Raji (cell line): ENCODE results near the gene GMDS.

Source experiments
- POLR2A ChIP-seq: IDR thresholded peaks from 2 replicates; pipeline ENCODE4 v1.6.1; 2011; ENCODE audit warnings: low read depth, low read length, control low read depth; ENCODE audit not compliant: insufficient read depth

Gene GMDS

DNA sequence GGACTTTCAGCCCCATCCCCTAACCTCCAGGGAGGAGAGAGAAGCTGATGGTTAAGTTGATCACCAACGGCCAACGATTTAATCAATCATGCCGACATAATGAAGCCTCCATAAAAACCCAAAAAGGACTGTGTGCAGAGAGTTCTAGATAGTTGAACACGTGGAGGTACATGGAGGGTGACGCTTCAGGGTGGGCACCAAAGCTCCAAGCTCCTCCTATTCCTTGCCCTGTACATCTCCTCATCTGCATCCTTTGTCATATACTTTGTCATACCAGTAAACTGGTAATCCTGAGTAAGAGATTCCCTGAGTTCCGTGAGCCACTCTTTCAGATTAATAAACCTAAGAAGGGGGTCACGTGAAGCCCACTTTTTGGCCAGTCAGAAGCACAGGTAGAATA lies 3.7 kb upstream of the GMDS start:
- TF ChIP-seq POLR2A = no peak

DNA sequence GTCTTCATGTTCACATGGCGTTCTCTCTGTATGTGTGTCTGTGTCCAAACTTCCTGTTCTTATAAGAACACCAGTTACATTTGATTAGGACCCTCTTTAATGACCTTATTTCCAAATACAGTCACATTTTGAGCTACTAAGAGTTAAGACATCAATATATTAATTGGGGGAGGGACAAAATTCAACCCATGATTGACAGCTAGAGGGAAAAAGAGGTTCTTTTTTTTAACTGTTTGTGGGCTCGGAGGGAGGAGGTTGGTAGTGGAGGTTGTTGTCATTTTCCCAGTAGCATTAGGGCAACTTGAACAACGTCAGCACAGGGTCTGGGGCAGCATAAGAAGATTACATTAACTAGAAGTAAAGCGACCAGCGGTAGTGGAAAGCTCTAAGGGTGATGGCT lies 2.3 kb upstream of the GMDS start:
- TF ChIP-seq POLR2A = no peak

DNA sequence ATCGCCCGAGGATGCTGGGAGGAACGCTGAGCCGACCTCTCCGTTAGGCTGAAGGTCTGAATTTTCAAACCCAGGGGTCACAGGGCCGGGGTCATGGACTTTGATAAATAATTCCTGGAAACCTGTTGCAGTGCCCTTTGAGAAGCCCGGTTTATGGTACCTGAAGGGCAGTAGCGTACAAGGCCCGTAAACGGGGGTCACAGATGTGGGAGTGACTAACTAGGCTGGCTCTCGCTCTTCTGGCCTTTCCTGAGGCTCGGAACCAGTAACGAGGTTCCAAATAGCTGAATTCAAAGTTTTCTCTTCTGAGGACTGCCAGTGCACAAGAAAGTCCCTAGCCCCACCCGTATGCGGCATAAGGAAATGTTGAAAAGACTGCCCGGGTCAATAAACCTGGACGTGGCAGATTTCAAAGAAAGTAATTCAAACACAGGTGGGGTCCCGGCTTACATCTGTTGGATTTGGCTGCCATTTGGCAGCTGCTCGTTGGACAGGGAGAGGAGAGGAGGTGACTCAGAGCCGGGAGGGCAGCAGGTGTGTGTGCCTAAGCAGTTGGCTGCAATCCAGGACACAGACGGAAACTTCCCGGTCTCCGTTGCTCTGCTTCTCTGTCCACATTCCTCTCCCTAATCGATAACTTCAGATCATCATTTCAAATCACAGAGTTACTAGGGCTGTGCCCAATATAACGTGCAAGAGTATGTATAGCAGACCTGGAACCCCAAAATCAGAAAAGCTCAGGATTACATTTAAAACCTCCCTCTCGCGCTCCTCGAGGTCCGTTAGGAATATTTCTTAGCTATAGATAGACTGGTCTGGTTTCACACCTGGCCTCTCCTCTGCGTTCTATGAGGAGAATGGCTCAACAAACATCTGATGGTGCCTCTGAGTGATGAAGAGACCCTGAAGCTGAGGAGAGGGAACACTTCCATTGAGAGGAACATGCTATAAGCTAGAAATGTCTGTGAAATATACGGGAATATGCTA lies 765 bp upstream of the GMDS start:
- no peak for TF ChIP-seq POLR2A

DNA sequence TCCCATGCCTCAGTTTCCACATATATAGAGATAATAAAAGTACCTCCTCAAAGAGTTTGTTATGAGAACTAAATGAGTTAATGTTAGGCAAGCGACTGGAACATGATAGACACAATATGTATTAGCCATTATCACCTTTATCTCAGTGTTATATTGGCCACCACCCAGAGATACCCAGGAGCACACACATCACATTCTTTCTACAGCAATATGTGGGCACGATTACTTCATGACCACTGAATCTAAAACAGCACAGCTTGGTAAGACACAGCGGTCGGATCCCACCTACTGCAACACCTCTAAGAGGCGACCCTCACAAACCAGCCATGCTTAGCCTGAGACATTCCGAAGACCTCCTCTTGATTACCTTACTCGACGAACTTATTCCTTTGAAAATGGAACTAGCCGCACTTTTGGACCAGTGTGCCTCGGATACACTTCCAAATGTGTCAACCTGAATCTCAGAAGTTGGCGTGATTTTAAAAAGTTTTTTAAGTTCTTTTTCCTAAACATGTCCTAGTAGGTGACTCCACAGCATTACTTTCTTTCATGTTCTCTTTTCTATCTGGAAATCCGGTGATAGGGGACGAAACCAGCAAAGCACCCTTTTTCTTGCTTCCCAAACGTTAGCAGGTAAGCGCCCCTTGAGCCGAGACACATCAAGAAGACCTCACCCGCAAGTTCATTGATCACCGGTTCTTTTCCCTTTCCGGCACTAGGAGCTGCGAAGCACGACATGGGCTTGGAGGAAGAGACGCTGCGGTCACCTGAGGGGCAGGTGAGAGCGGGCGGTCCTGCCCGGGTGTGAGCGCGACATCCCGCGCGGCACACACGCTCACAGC lies 923 bp downstream of the GMDS start:
- no peak for TF ChIP-seq POLR2A

DNA sequence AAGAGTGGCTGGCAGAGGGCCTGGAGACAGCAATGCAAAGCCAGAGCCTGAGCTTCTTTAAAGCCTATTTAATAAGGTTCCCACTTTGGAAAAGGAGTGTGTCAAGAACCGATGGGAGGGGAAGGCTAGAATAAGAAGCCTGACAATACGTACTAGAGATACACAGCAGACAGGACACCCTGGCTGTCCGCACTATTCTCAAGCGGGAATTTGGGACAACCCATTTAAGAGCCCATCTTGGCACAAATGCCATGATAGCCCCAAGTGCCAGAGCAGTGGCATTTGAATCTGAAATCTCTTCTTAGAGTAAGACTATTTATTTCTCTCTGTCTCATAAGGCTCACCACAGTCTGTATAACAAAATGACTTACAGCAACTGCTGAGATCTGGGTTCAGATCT lies 3.1 kb downstream of the GMDS start:
- no peak for TF ChIP-seq POLR2A

DNA sequence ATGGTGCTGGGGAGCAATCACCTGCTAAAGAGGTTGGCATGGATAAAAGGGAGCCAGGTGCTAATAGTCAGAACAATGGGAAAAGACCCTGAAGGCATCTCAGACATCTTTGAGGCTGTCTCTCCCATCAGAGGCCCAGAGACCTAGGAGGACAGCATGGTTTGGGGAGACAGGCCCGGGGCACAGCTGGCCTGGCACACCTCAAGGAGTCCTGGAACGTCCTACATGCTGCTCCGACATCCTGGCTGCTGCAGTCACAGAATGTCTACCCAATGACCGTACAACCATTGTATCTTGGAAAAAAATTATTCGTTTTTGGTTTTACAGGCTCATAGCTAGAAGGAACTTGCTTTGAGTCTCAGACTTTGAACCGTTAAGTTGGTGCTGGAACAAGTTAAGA lies 4.4 kb downstream of the GMDS start:
- no peak for TF ChIP-seq POLR2A

DNA sequence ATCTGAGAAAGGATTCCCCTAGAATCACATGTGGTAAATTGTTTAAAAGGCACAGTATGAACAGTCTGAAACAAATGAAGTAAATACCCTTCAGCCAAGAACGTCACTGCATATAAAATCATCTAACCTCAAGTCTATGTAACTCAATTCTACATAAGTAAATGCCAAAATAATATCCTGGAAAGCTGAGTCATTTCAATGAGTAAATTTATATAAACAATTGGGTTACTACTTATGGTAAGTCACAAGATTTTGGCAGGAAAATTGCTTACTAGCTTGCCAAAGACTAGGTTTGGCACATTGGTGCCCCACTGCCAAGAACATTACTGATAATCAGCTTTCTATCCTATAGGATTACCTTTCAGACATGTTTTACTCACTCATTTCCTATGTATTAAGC lies 8.4 kb downstream of the GMDS start:
- TF ChIP-seq POLR2A = no peak

DNA sequence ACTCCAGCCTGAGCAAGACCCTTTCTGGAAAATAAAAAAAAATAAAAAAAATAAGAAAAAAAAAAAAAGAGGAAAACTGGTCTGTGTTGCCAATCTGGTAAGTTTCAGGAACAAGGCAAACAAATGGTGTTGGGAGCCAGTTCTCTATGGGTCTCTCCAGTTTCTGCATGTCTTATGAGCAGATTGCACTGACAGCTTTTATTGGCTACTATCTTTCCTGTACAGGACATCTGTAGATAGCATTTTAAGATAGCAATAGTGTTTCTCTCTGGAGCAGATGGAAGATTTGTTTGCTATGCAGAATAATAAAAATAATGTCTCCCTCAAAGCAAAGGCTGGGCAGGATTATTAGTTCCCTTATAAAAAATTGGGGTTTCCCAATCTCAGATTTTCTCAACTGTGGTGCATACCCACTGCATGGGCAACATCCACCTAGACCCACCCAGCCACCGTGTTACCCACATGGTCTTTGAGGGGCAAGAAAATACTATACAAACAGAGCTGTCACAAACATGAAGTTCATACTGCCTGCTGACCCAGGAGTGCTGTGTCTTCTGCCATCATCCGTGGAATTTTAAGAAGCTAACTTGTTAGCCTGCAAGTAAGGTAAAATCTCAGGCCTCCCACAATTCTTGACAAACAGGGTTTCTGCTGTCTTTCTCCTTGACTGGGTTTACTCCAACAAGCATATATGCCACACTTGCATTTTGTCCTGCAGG lies 9.5 kb downstream of the GMDS start:
- TF ChIP-seq POLR2A = no peak

DNA sequence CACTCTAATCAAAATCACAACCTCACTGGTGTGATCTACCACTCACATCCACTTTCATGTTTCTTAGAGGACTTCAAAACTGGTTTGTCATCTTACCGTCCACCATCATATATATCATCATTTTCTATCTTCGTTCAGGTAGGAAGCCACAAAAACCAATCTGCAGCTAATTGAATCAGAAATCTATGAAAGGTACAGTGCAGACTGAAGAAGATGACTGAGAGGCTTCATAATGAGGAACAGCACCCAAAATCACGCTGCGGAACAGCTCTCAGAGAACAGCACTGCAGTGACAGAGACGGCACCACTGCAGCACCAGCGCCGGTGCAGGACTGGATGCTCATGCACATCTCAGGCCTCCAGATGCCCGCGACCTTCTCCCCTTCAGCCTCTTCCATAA lies 13.0 kb downstream of the GMDS start:
- no peak for TF ChIP-seq POLR2A

DNA sequence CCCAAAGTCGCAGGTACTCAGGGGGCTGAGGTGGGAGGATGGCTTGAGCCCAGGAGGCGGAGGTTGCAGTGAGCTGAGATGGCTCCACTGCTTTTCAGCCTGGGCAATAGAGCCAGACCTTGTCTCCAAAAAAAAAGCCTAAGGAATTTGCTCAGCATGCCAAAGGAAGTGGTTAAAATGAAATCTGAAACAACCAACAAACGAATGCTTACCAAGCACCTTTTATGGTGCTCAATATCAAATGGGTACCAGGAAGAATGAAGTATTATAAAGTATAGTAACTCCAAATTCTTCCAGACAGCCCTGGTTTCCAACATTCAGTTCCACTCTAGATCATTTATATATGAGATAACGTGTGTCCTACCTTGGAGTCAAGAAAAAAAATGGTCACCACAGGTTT lies 14.0 kb downstream of the GMDS start:
- TF ChIP-seq POLR2A = no peak

DNA sequence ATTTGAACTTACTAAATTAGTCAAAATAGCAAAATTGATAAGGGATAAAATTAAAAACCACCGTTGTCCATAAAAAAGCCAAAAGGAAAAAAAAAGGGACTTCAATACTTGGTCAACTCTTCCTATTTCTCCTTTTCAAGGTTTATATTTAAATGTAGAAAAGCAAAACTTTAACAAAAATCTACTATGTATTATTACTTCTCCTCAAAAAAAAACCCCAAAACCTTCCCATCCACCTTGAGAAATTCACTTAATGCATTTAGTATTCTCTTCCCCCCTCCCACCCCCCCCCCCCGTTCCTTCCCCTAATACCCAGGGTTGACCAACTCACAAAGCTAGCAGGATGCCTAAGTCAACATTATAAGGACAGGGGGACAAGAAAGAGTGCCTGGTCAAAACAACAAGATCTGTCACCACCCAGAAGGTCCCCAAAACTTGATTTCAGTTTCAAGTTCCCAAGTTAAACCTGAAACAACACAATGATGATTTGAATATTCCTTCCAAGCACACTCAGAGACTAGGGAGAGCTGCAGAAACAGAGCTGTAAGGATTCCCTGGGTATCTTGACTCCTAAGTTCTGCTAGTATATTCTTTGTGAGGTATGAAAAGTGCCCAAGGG lies 14.6 kb downstream of the GMDS start:
- TF ChIP-seq POLR2A = no peak

DNA sequence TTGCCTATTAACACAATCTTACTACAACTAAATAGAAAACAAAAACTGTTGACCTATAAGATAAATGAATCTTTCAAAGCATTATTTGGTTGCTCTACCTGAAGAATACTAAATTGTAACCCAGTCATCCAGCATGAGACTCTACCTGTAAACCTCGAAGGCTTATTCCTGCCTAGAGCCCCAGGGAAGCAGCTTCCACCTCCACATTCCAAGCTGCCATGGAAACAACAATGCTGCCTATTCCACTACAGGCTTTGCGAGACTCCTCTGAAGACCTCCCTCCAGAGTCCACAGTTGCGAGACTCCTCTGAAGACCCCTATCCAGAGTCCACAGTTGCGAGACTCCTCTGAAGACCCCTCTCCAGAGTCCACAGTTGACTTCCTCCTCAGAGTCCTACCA lies 15.7 kb downstream of the GMDS start:
- TF ChIP-seq POLR2A = no peak

DNA sequence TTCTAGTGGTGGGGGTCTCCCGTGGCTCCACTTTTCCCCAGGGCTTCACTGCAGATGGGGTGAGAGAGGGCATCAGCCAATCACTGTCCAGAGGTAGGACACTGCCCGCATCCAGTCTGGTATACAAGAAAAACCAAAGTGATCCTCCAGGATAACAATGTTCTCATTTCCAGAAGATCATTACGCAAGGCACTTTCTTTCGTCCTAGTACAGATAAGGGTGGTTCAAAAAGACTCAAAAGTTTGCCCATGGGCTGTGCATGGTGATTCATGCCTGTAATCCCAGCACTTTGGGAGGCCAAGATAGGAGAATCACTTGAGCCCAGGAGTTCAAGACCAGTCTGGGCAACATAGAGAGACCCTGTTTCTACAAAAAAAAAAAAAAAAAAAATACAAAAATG lies 16.4 kb downstream of the GMDS start:
- TF ChIP-seq POLR2A = no peak

DNA sequence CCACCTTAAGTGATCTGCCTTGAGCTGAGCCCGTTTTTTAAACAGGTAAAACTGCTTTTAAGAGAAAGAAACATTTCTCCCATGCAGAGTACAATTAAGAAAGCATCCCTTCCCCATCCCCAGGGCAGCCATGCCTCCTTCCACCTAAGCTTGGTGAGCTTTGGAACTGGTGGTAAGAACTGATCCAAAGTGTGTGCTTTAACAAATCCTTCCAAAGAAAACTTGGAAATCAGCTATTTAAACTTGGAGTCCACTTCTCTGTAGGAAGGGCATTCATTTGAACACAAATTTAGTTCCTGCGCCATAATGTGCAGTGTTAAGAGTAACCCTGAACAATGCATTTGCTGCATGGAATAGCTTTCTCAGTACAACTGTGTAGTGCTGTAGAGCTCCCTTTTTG lies 17.0 kb downstream of the GMDS start:
- no peak for TF ChIP-seq POLR2A

DNA sequence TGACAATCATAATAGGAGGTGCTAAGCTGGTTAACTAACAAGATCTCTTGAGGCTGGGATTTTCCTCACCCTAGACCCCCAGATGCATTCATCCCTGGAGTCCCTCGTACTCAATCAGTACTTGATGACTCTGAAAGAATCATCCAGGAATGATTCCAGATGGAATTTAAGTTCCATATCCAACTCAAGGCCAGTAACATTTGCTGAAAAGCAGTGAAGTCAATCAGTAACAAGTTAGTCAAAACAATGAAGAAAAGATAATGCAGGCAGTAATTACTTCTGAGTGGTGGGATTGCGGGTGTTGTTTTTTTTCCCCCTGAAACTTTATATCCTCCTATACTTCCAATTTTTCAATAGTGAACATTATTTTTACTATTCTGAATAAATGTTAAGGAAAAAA lies 18.6 kb downstream of the GMDS start:
- no peak for TF ChIP-seq POLR2A
